T follicular helper cell (primary cell): ENCODE results near the gene DPEP2.
"Not testable (repeated sequence)": the region's sequence is repeated elsewhere in the genome, so short reads cannot be mapped to it uniquely, and the experiment has no call there.

ENCODE experiments used
- DNase-seq: peaks from one replicate; pipeline ENCODE4 v3.0.0-alpha.2; 2020; ENCODE audit warnings: low read depth

Gene DPEP2

GRCh38 chr16:67976205-67976604 lies 23.1 kb downstream of the DPEP2 start:
- no peak for DNase-seq

- DNase-seq = no peak
Observed at GRCh38 chr16:67975321-67976105, 23.8 kb downstream of the DPEP2 start.

- DNase-seq = not testable (repeated sequence)
Observed at GRCh38 chr16:67972285-67972684, 27.0 kb downstream of the DPEP2 start.

- no peak for DNase-seq
Observed at GRCh38 chr16:67971111-67971510, 28.2 kb downstream of the DPEP2 start.

- DNase-seq = no peak
Observed at GRCh38 chr16:67969254-67970039, 29.8 kb downstream of the DPEP2 start.

GRCh38 chr16:67968400-67969253 lies 30.7 kb downstream of the DPEP2 start, which contains the start of gene SLC12A4:
TSS of gene SLC12A4 (minus strand) at chr16:67968637. CDS start at chr16:67968553, 84 bp downstream.
- peak; percentile 77 for DNase-seq

- DNase-seq = peak; percentile 7
Observed at GRCh38 chr16:67967958-67968399, 31.3 kb downstream of the DPEP2 start.

GRCh38 chr16:67967183-67967957 lies 31.9 kb downstream of the DPEP2 start:
- DNase-seq = no peak

GRCh38 chr16:67966549-67967182 lies 32.6 kb downstream of the DPEP2 start:
- DNase-seq = no peak

GRCh38 chr16:67965668-67966548 lies 33.4 kb downstream of the DPEP2 start:
- DNase-seq = no peak

GRCh38 chr16:67964477-67965131 lies 34.7 kb downstream of the DPEP2 start:
- DNase-seq = no peak

- DNase-seq = no peak
Observed at GRCh38 chr16:67963662-67964321, 35.5 kb downstream of the DPEP2 start.

- DNase-seq = no peak
Observed at GRCh38 chr16:67963292-67963661, 36.0 kb downstream of the DPEP2 start.

- no peak for DNase-seq
Observed at GRCh38 chr16:67962135-67962534, 37.1 kb downstream of the DPEP2 start.

GRCh38 chr16:67961551-67961957 lies 37.7 kb downstream of the DPEP2 start:
- DNase-seq = no peak

- no peak for DNase-seq
Observed at GRCh38 chr16:67959536-67960329, 39.6 kb downstream of the DPEP2 start.

- no peak for DNase-seq
Observed at GRCh38 chr16:67957622-67958021, 41.7 kb downstream of the DPEP2 start.
